Upper lobe of left lung (tissue), 4 donors: ENCODE data around the gene TMPRSS7.

Experiments used
- CTCF ChIP-seq, 6 experiments: fragments of 450-650 bp in 4 of 6; fragments of 200-600 bp in 2 of 6; sonication (generic) in 2 of 6; IDR thresholded peaks; one replicate each; pipeline ENCODE4 v1.5.1; 2016 to 2019; ENCODE audit warnings: antibody characterized with exemption in 6 of 6
- EP300 ChIP-seq, 4 donors: sonication (generic); formaldehyde crosslinking; IDR thresholded peaks; one replicate each; pipeline ENCODE4 v1.5.1; 2017; ENCODE audit warnings: antibody characterized with exemption in 4 of 4, control low read depth in 2 of 4
- POLR2A ChIP-seq, 4 donors: fragments of 450-650 bp; IDR thresholded peaks; one replicate each; pipeline ENCODE4 v1.5.1; 2016 to 2017; ENCODE audit warnings: antibody characterized with exemption in 4 of 4, mild to moderate bottlenecking in 2 of 4
- POLR2AphosphoS5 ChIP-seq, 2 donors: sonication (generic); formaldehyde crosslinking; IDR thresholded peaks; one replicate each; pipeline ENCODE4 v1.5.1; 2017; ENCODE audit warnings: antibody characterized with exemption in 2 of 2

- TF ChIP-seq CTCF (IDR thresholded peaks at IDR 0.05) (no peak), POLR2AphosphoS5 (IDR thresholded peaks at IDR 0.05) (no peak), POLR2A (IDR thresholded peaks at IDR 0.05) (no peak), EP300 (IDR thresholded peaks at IDR 0.05) (no peak)
Observed at GRCh38 chr3:112011376-112011940, 23.1 kb upstream of the TMPRSS7 start.
